SK-N-SH (cell line): ENCODE data around the gene WASF2. TPM values are rescaled to one million over a fixed set of nuclear protein-coding genes. Genes with fewer than 3 reads are reported as not detected.

Source experiments
- CTCF ChIA-PET: fragments of 300-600, 350-600 bp; formaldehyde crosslinking; extraction: SDS; loops from one replicate; lab custom pipeline; 2021; lab: Yijun Ruan, JAX
- POLR2A ChIA-PET: fragments of 350-600 bp; sonication (Branson Sonifier 250); formaldehyde crosslinking; extraction: SDS; loops from one replicate; lab custom pipeline; 2020; ENCODE audit warnings: antibody characterized with exemption, inconsistent platforms; lab: Yijun Ruan, JAX
- DNase-seq: peaks from one replicate; pipeline ENCODE4 v3.0.0; 2012
- H2AFZ ChIP-seq: fragments of 200-600 bp; sonication (generic); 2 replicates; pipeline ENCODE4 v1.8.1; 2016; ENCODE audit warnings: antibody characterized with exemption, mild to moderate bottlenecking, low read depth
- H3F3A ChIP-seq: fragments of 200-600 bp; sonication (generic); replicated peaks from 2 replicates; pipeline ENCODE3; 2016; ENCODE audit warnings: antibody characterized with exemption, mild to moderate bottlenecking; ENCODE audit not compliant: insufficient read depth
- H3K27ac ChIP-seq, 2 experiments: fragments of 200-500 bp in 1 of 2; fragments of 200-600 bp in 1 of 2; sonication (Bioruptor generic) in 1 of 2; sonication (generic), shearing (Covaris generic) in 1 of 2; 2 replicates each; pipeline versions ENCODE4 v1.5.1 to v1.6.1; 2014 to 2016; ENCODE audit warnings: low read depth in 2 of 2, inconsistent platforms in 1 of 2, low read length in 1 of 2, mild to moderate bottlenecking in 1 of 2, mixed read lengths in 1 of 2
- H3K27me3 ChIP-seq: fragments of 200-600 bp; sonication (generic), shearing (Covaris generic); 2 replicates; pipeline ENCODE4 v1.6.1; 2016; ENCODE audit warnings: mixed run types; ENCODE audit not compliant: insufficient read depth
- H3K36me3 ChIP-seq, 2 experiments: fragments of 200-500 bp in 1 of 2; fragments of 200-600 bp in 1 of 2; sonication (Bioruptor generic) in 1 of 2; sonication (generic) in 1 of 2; replicated peaks in 1 of 2; 2 replicates each; pipeline versions ENCODE3 to v1.5.1; 2014 to 2016; ENCODE audit warnings: low read length in 1 of 2, mild to moderate bottlenecking in 1 of 2; ENCODE audit not compliant: insufficient read depth in 2 of 2, control insufficient read depth in 1 of 2
- H3K4me1 ChIP-seq, 2 experiments: fragments of 200-500 bp in 1 of 2; fragments of 200-600 bp in 1 of 2; sonication (Bioruptor generic) in 1 of 2; sonication (generic), shearing (Covaris generic) in 1 of 2; 2 replicates each; pipeline versions ENCODE4 v1.5.1 to v1.6.1; 2014 to 2016; ENCODE audit warnings: low read depth in 1 of 2, low read length in 1 of 2, mixed run types in 1 of 2; ENCODE audit not compliant: insufficient read depth in 2 of 2, control insufficient read depth in 1 of 2
- H3K4me2 ChIP-seq: fragments of 200-600 bp; sonication (generic), shearing (Covaris generic); 2 replicates; pipeline ENCODE4 v1.6.1; 2017; ENCODE audit warnings: mixed run types
- H3K4me3 ChIP-seq, 2 experiments: fragments of 200-500 bp in 1 of 2; fragments of 200-600 bp in 1 of 2; sonication (Bioruptor generic) in 1 of 2; sonication (generic), shearing (Covaris generic) in 1 of 2; 2 replicates each; pipeline versions ENCODE4 v1.5.1 to v1.8.1; 2014 to 2016; ENCODE audit warnings: low read depth in 2 of 2, inconsistent platforms in 1 of 2, low read length in 1 of 2, mild to moderate bottlenecking in 1 of 2, mixed read lengths in 1 of 2, moderate library complexity in 1 of 2
- H3K79me2 ChIP-seq: fragments of 200-600 bp; sonication (generic); 2 replicates; pipeline ENCODE4 v1.8.1; 2017; ENCODE audit warnings: mild to moderate bottlenecking; ENCODE audit not compliant: insufficient read depth
- H3K9ac ChIP-seq: fragments of 200-600 bp; sonication (generic); 2 replicates; pipeline ENCODE4 v1.6.1; 2017; ENCODE audit warnings: mixed run types
- H3K9me2 ChIP-seq: fragments of 200-600 bp; sonication (generic); 2 replicates; pipeline ENCODE4 v1.6.1; 2017; ENCODE audit warnings: mixed run types
- H3K9me3 ChIP-seq: fragments of 200-600 bp; sonication (generic); 2 replicates; pipeline ENCODE4 v1.6.1; 2017; ENCODE audit warnings: mixed run types, mild to moderate bottlenecking, moderate library complexity
- H4K20me1 ChIP-seq: fragments of 200-600 bp; sonication (generic); 2 replicates; pipeline ENCODE4 v1.6.1; 2017; ENCODE audit warnings: mild to moderate bottlenecking, mixed run types; ENCODE audit not compliant: insufficient read depth
- ELF1 ChIP-seq: IDR thresholded peaks from 2 replicates; pipeline ENCODE4 v1.4.0; 2012
- FOSL2 ChIP-seq: IDR thresholded peaks from 2 replicates; pipeline ENCODE4 v1.4.0; 2012; ENCODE audit warnings: low read depth, mild to moderate bottlenecking, moderate library complexity, borderline replicate concordance
- FOXJ3 ChIP-seq: sonication (generic); formaldehyde crosslinking; IDR thresholded peaks from 2 replicates; pipeline ENCODE4 v1.5.1; 2020; ENCODE audit warnings: mild to moderate bottlenecking, missing genetic modification reagents
- FOXM1 ChIP-seq: IDR thresholded peaks from 2 replicates; pipeline ENCODE4 v1.4.0; 2012; ENCODE audit warnings: low read depth, mild to moderate bottlenecking
- MEF2A ChIP-seq: IDR thresholded peaks from 2 replicates; pipeline ENCODE4 v1.4.0; 2012; ENCODE audit warnings: low read depth, borderline replicate concordance
- NFIC ChIP-seq: IDR thresholded peaks from 2 replicates; pipeline ENCODE4 v1.4.0; 2012; ENCODE audit warnings: borderline replicate concordance
- SIN3A ChIP-seq: IDR thresholded peaks from 2 replicates; pipeline ENCODE4 v1.6.1; 2012; ENCODE audit warnings: low read depth, mild to moderate bottlenecking, low read length, moderate library complexity, borderline replicate concordance
- SMC3 ChIP-seq: IDR thresholded peaks from 2 replicates; pipeline ENCODE4 v1.6.1; 2012; ENCODE audit warnings: low read depth, low read length, improper control_type of control experiment
- TAF1 ChIP-seq: IDR thresholded peaks from 2 replicates; pipeline ENCODE4 v1.6.1; 2012; ENCODE audit warnings: low read depth, mild to moderate bottlenecking, low read length, moderate library complexity, borderline replicate concordance
- WGBS: methylation state at CpG from one replicate; pipeline ENCODE4 v1.1.6; 2017; ENCODE audit warnings: low lambda C conversion rate; 5-methylcytosine and 5-hydroxymethylcytosine counted together
- polyA plus RNA-seq, 3 experiments: library from polyadenylated mRNA; depleted of rRNA; stranded (reverse); fragments of >200 nt; gene quantifications; 2 replicates each; pipeline ENCODE4 v1.2.3, GENCODE V29; 2012
- TF ChIP-seq, protein P1 (sequence below): IDR thresholded peaks from 2 replicates; pipeline ENCODE4 v1.6.1; 2012; ENCODE audit warnings: mild to moderate bottlenecking, low read depth, low read length, moderate library complexity

Gene WASF2
- polyA plus RNA-seq, 1 of the 3 experiments (the other 2 are of a cell fraction): 27.1 TPM

DNA sequence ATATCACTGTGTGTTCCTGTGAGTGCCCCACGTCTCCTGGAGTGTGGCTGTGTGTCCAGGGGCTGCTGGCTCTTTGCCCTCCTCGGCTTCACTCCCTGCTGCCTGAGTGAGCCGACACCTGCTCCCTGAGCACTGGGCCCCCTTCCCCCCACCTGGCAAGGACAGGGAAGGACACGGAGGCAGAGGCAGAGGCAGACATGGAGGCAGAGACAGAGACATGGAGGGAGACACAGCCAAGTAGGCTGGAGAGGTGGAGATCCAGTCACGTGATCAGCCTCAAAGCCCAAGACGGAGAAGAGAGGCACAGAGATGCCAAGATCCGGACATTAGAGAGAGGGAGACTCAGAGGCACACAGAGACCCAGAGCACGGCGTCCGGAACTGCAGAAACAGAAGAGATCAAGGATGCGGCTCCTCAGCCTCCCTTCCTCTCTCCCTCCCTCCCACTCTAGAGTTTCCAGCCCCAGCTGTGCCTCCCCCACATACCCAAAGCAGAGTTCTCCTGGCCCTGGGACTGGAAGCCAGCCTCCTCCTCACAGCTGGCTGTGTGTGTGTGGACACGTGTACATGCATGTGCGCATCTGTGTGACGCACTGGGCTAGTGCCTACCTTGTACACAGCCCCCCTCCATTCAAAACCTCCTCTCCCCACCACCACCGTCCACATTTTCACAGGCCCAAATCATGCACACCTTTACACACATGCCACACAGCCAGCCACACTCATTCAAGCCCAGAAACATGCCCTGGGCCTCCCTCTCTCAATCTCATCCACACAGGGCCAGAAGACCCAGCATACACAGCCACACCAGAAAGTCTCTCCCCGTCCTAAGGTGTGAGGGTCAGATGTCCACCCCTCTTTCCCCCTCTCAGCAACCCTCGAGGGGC, 39.1 kb upstream of the WASF2 start:
- no peak overlapping the region for H3K4me3 ChIP-seq
- H3K9ac ChIP-seq: no peak overlapping the region
- H3K9me2 ChIP-seq: no peaks in the 10 kb centered on the region
- no peak overlapping the region; a peak in 1 of 4 replicates for H3K27ac ChIP-seq
- WGBS: 86% methylated on average over 17 of the region's 17 CpGs
- H3K27me3 ChIP-seq: no peaks in the 10 kb centered on the region
- no peak overlapping the region for H3K4me2 ChIP-seq
- no peaks in the 10 kb centered on the region for H3K79me2 ChIP-seq
- DNase-seq: no peak
- no peaks in the 10 kb centered on the region for H4K20me1 ChIP-seq
- H3K36me3 ChIP-seq: peaks cover 9 to 11% of the 10 kb centered on the region in 2 experiments
- H2AFZ ChIP-seq: no peak overlapping the region
- H3K4me1 ChIP-seq: peaks cover 3 to 41% of the 10 kb centered on the region in 2 experiments; a peak in 1 of 4 replicates
- POLR2A ChIA-PET: no interaction called here
- H3K9me3 ChIP-seq: no peaks in the 10 kb centered on the region
- TF ChIP-seq FOXJ3 (no peak), SIN3A (no peak), FOXM1 (no peak), MEF2A (no peak), SMC3 (no peak), ELF1 (no peak), NFIC (no peak), TAF1 (no peak)
- TF ChIP-seq, all 33 proteins: peak for 0
- CTCF ChIA-PET: interaction anchor here (0.6 to 1.1 kb wide), 2 partner anchors 28 to 141 kb away, joined by 3 read pairs; no protein-coding TSS in a partner anchor
- H3F3A ChIP-seq: no peaks in the 10 kb centered on the region

GRCh38 chr1:27527890-27528817, 38.2 kb upstream of the WASF2 start:
- POLR2A ChIA-PET: interaction anchor here (0.8 to 1.0 kb wide), 2 partner anchors 8 to 9 kb away, joined by 3 to 4 read pairs; no protein-coding TSS in a partner anchor
- no peak overlapping the region for H3K4me2 ChIP-seq
- H3K9ac ChIP-seq: no peak overlapping the region

More at GRCh38 chr1:27527890-27528817, 38.2 kb upstream of the WASF2 start:
- Histone ChIP-seq H3K27me3 (no peaks in the 10 kb centered on the region), H2AFZ (no peak overlapping the region), H3K9me2 (no peaks in the 10 kb centered on the region), H3K4me3 (no peak overlapping the region; a peak in 1 of 4 replicates), H4K20me1 (no peaks in the 10 kb centered on the region), H3K4me1 (peaks cover 3 to 48% of the 10 kb centered on the region in 2 experiments; a peak in 1 of 4 replicates), H3K36me3 (peaks cover 3 to 4% of the 10 kb centered on the region in 2 experiments), H3K79me2 (no peaks in the 10 kb centered on the region), H3K9me3 (no peaks in the 10 kb centered on the region), H3K27ac (no peak overlapping the region; a peak in 1 of 4 replicates), H3F3A (no peaks in the 10 kb centered on the region)
- peak; percentile 79 for DNase-seq
- TF ChIP-seq, protein P1, sequence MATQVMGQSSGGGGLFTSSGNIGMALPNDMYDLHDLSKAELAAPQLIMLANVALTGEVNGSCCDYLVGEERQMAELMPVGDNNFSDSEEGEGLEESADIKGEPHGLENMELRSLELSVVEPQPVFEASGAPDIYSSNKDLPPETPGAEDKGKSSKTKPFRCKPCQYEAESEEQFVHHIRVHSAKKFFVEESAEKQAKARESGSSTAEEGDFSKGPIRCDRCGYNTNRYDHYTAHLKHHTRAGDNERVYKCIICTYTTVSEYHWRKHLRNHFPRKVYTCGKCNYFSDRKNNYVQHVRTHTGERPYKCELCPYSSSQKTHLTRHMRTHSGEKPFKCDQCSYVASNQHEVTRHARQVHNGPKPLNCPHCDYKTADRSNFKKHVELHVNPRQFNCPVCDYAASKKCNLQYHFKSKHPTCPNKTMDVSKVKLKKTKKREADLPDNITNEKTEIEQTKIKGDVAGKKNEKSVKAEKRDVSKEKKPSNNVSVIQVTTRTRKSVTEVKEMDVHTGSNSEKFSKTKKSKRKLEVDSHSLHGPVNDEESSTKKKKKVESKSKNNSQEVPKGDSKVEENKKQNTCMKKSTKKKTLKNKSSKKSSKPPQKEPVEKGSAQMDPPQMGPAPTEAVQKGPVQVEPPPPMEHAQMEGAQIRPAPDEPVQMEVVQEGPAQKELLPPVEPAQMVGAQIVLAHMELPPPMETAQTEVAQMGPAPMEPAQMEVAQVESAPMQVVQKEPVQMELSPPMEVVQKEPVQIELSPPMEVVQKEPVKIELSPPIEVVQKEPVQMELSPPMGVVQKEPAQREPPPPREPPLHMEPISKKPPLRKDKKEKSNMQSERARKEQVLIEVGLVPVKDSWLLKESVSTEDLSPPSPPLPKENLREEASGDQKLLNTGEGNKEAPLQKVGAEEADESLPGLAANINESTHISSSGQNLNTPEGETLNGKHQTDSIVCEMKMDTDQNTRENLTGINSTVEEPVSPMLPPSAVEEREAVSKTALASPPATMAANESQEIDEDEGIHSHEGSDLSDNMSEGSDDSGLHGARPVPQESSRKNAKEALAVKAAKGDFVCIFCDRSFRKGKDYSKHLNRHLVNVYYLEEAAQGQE: no peak
- no peak for TF ChIP-seq FOSL2
- 77% methylated on average over 18 of the region's 71 CpGs for WGBS
- CTCF ChIA-PET: interaction anchor here (1.0 to 3.6 kb wide), 5 partner anchors 23 to 135 kb away, joined by 3 to 19 read pairs (median 4); no protein-coding TSS in a partner anchor
